Measurements from ENCODE around the gene SMIM1. TPM values are rescaled to one million over a fixed set of nuclear protein-coding genes. Genes with fewer than 3 reads are reported as not detected.

The SMIM1 gene
- total RNA-seq, 1 experiment from 2014 or later, result 5.5 TPM

DNA sequence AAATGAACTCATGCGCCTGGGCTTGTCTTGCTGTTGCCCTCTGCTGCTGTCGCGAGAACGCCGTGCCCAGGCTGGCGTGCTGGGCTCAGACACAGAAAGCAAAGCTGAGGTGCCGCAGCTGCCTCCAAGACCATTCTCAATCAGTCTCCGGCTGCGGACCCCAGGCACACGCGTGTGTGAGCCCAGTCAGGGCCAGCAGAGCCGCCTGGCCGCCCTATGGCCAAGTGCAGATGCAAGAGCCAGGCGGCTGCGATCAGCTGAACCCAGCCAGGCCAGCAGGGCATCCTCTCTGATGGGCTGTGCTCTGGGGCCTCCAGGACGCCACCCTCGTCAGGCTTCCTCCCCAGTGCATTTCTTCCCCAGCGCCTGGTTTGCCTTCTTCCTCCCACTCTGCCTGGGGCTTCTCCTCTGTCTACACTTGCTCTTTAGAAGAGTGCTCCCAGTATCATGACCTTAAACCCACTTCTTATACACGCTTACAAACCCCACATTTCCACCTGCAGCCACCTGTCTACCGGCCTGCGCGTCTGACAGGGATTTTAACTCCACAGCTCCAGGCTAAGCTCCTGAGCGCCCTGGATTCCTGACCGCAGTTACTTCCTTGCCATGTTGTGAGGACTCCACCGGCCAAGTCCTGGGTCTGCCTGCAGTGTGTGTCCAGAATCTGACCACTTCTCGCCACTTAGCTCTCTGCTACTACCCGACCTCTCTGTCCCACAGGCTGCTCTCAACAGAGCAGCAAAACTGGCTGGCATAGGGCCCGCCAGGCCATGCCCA, 45.5 kb downstream of the SMIM1 start:
- Histone ChIP-seq H3K79me2 (ENCODE audit: insufficient read depth, low read length) (no peaks in the 10 kb centered on the region), H3K27me3 (ENCODE audit: insufficient read depth, low read length) (no peaks in the 10 kb centered on the region), H3K27ac (ENCODE audit: low read depth, low read length) (no peak overlapping the region), H3K9me2 (ENCODE audit: insufficient read depth) (no peaks in the 10 kb centered on the region), H2AFZ (ENCODE audit: low read depth, low read length, poor library complexity, severe bottlenecking) (no peak overlapping the region), H3K9ac (ENCODE audit: low read length) (no peak overlapping the region), H3K36me3 (ENCODE audit: control insufficient read depth in 1 of 2, insufficient read depth in 2 of 2, low read length in 2 of 2) (no peaks in the 10 kb centered on the region; a peak in 1 of 4 replicates), H4K20me1 (ENCODE audit: insufficient read depth) (no peaks in the 10 kb centered on the region), H3K9me3 (ENCODE audit: control insufficient read depth in 1 of 2, insufficient read depth in 1 of 2, low read depth in 1 of 2, low read length in 2 of 2) (no peaks in the 10 kb centered on the region), H3K4me1 (ENCODE audit: control insufficient read depth in 1 of 2, insufficient read depth in 2 of 2, low read length in 2 of 2) (no peaks in the 10 kb centered on the region), H3K4me3 (replicated peaks in 1 of 2; ENCODE audit: low read depth in 1 of 2, low read length in 2 of 2) (no peak overlapping the region), H3K4me2 (ENCODE audit: low read length) (no peak overlapping the region)
- ATAC-seq (peak; percentile 19; the same call in 1 of the 2 replicates), DNase-seq (ENCODE audit: low read depth, low spot score) (no peak)
- no peak for TF ChIP-seq CEBPB (IDR thresholded peaks at IDR 0.05; ENCODE audit: low read depth)
- TF ChIP-seq POLR2A (IDR thresholded peaks at IDR 0.05; ENCODE audit: borderline replicate concordance, extremely low read depth, insufficient read depth, insufficient read length), result no peak
- no peak for TF ChIP-seq ZFX (IDR thresholded peaks at IDR 0.05)
- no peak for TF ChIP-seq EZH2phosphoT487 (IDR thresholded peaks at IDR 0.05; ENCODE audit: borderline replicate concordance)
- no peak for TF ChIP-seq ELF1 (IDR thresholded peaks at IDR 0.05; ENCODE audit: borderline replicate concordance, low read depth)
- no peak for TF ChIP-seq SP1 (IDR thresholded peaks at IDR 0.05; ENCODE audit: low read depth)
- TF ChIP-seq TCF7L2 (IDR thresholded peaks at IDR 0.05; ENCODE audit: borderline replicate concordance, extremely low read depth, insufficient read depth, insufficient read length), result no peak
- TF ChIP-seq YY1 (IDR thresholded peaks at IDR 0.05; ENCODE audit: extremely low read depth, insufficient replicate concordance, low read depth, low read length), result no peak
- no peak for TF ChIP-seq FOSL1 (IDR thresholded peaks at IDR 0.05; ENCODE audit: low read depth)
- no peak for TF ChIP-seq SIN3A (IDR thresholded peaks at IDR 0.05; ENCODE audit: low read depth)
- no peak for TF ChIP-seq JUND (IDR thresholded peaks at IDR 0.05)
- TF ChIP-seq, protein P1, sequence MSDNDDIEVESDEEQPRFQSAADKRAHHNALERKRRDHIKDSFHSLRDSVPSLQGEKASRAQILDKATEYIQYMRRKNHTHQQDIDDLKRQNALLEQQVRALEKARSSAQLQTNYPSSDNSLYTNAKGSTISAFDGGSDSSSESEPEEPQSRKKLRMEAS (IDR thresholded peaks at IDR 0.05), result no peak
- RAD21 ChIA-PET (ENCODE audit: low non-redundant PET in 1 of 2, low total read pairs in 2 of 2, uncharacterized antibody in 2 of 2, unreplicated experiment in 2 of 2), result no interaction called here
- BruUV-seq (replicated peaks), result no TSS peak
- POLR2A ChIA-PET, result no interaction called here
- intact Hi-C loops (cut with micrococcal nuclease), result no loop called here
- CTCF ChIA-PET, result no interaction called here
